Neural progenitor cell (in vitro differentiated cells): Measurements from ENCODE around the gene CHRND.

Source experiments
- EZH2phosphoT487 ChIP-seq: fragments of 200-600 bp; sonication (generic); IDR thresholded peaks from 2 replicates; pipeline ENCODE4 v1.6.1; 2017; ENCODE audit warnings: antibody characterized with exemption
- TF ChIP-seq, protein P1 (sequence below): fragments of 200-600 bp; sonication (generic); IDR thresholded peaks from 2 replicates; pipeline ENCODE4 v1.5.1; 2017; ENCODE audit warnings: antibody characterized with exemption, mild to moderate bottlenecking

DNA sequence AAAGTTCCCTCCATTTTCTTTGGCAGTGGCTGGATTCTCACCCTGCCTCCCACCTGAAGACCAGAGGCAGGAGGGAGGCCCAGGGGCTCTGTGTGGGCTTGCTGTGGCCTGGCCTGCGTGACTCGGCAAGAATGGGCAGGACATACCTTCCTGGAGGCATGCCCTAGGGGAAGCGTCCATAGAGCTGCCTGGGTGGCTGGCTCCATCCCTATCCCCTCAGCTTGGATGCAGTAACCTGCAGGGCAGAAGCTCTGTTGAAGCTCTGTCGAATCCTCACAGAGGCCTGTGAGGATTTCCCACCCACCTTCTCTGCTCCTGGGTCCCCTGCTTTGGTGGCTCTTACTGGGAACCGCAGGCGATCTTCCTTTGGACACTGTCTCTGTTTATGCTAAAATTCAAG, 7.1 kb upstream of the CHRND start:
- TF ChIP-seq, protein P1, sequence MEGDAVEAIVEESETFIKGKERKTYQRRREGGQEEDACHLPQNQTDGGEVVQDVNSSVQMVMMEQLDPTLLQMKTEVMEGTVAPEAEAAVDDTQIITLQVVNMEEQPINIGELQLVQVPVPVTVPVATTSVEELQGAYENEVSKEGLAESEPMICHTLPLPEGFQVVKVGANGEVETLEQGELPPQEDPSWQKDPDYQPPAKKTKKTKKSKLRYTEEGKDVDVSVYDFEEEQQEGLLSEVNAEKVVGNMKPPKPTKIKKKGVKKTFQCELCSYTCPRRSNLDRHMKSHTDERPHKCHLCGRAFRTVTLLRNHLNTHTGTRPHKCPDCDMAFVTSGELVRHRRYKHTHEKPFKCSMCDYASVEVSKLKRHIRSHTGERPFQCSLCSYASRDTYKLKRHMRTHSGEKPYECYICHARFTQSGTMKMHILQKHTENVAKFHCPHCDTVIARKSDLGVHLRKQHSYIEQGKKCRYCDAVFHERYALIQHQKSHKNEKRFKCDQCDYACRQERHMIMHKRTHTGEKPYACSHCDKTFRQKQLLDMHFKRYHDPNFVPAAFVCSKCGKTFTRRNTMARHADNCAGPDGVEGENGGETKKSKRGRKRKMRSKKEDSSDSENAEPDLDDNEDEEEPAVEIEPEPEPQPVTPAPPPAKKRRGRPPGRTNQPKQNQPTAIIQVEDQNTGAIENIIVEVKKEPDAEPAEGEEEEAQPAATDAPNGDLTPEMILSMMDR = no peak
- no peak for TF ChIP-seq EZH2phosphoT487
